ENCODE data around the gene NRG2. TPM values are rescaled to one million over a fixed set of nuclear protein-coding genes. Genes with fewer than 3 reads are reported as not detected.

Gene NRG2
- total RNA-seq, 1 experiment from 2014 or later: 1.8 TPM

- no peaks in the 10 kb centered on the region for H3K36me3 ChIP-seq (ENCODE audit: low read depth, low read length)
- DNase-seq: no peak
- no peak overlapping the region for H2AFZ ChIP-seq (ENCODE audit: low read length)
- TF ChIP-seq EZH2 (IDR thresholded peaks at IDR 0.05; ENCODE audit: low read length, unreplicated experiment): no peak
- TF ChIP-seq EZH2phosphoT487 (IDR thresholded peaks at IDR 0.05; ENCODE audit: borderline replicate concordance, low read length): no peak
- no peak for TF ChIP-seq CTCF (conservative IDR thresholded peaks at IDR 0.05; ENCODE audit: low read depth, low read length)
- H3K4me1 ChIP-seq (ENCODE audit: insufficient read depth, low read length): no peaks in the 10 kb centered on the region
- no peaks in the 10 kb centered on the region for H3F3A ChIP-seq (ENCODE audit: low read length, unreplicated experiment)
- H4K20me1 ChIP-seq (ENCODE audit: low read length): no peaks in the 10 kb centered on the region
- no peak overlapping the region for H3K27ac ChIP-seq (ENCODE audit: low read length)
- no peak overlapping the region for H3K4me3 ChIP-seq (ENCODE audit: low read length)
- H3K9me3 ChIP-seq (ENCODE audit: low read length): no peaks in the 10 kb centered on the region
- no TSS peak for BruUV-seq (replicated peaks)
- intact Hi-C loops (cut with micrococcal nuclease): no loop called here
- H3K79me2 ChIP-seq (ENCODE audit: low read length): no peaks in the 10 kb centered on the region
- no peak overlapping the region for H3K4me2 ChIP-seq (ENCODE audit: low read length)
- no peaks in the 10 kb centered on the region for H3K9me2 ChIP-seq (replicated peaks; ENCODE audit: low read length)
- H3K9ac ChIP-seq (ENCODE audit: low read length): no peak overlapping the region
- H3K27me3 ChIP-seq (ENCODE audit: low read length): no peaks in the 10 kb centered on the region
- ChIA-PET CTCF (no interaction called here), POLR2A (ENCODE audit: unreplicated experiment) (interaction anchor here (0.6 kb wide), 1 partner anchor 84 kb away, joined by 3 read pairs; no protein-coding TSS in a partner anchor)
- no peak for ATAC-seq
Observed at GRCh38 chr5:139910901-139911300, 132.2 kb downstream of the NRG2 start.

GRCh38 chr5:139910036-139910435 is 133.1 kb downstream of the NRG2 start:
- no peak for TF ChIP-seq EZH2phosphoT487 (IDR thresholded peaks at IDR 0.05; ENCODE audit: borderline replicate concordance, low read length)
- no peak for TF ChIP-seq EZH2 (IDR thresholded peaks at IDR 0.05; ENCODE audit: low read length, unreplicated experiment)
- no peak for TF ChIP-seq CTCF (conservative IDR thresholded peaks at IDR 0.05; ENCODE audit: low read depth, low read length)
- ChIA-PET CTCF (no interaction called here), POLR2A (ENCODE audit: unreplicated experiment) (no interaction called here)
- BruUV-seq (replicated peaks): no TSS peak
- Histone ChIP-seq H3K79me2 (ENCODE audit: low read length) (no peaks in the 10 kb centered on the region), H3K4me2 (ENCODE audit: low read length) (no peak overlapping the region), H4K20me1 (ENCODE audit: low read length) (no peaks in the 10 kb centered on the region), H3K9me2 (replicated peaks; ENCODE audit: low read length) (no peaks in the 10 kb centered on the region), H3K9ac (ENCODE audit: low read length) (no peak overlapping the region), H3K27ac (ENCODE audit: low read length) (no peak overlapping the region), H2AFZ (ENCODE audit: low read length) (no peak overlapping the region), H3F3A (ENCODE audit: low read length, unreplicated experiment) (no peaks in the 10 kb centered on the region), H3K27me3 (ENCODE audit: low read length) (no peaks in the 10 kb centered on the region), H3K4me3 (ENCODE audit: low read length) (no peak overlapping the region), H3K9me3 (ENCODE audit: low read length) (no peaks in the 10 kb centered on the region), H3K36me3 (ENCODE audit: low read depth, low read length) (no peaks in the 10 kb centered on the region), H3K4me1 (ENCODE audit: insufficient read depth, low read length) (no peaks in the 10 kb centered on the region)
- intact Hi-C loops (cut with micrococcal nuclease): no loop called here
- DNase-seq (no peak), ATAC-seq (no peak)

- Histone ChIP-seq H3K79me2 (ENCODE audit: low read length) (no peaks in the 10 kb centered on the region), H4K20me1 (ENCODE audit: low read length) (no peaks in the 10 kb centered on the region), H3K9ac (ENCODE audit: low read length) (no peak overlapping the region), H3K4me1 (ENCODE audit: insufficient read depth, low read length) (no peaks in the 10 kb centered on the region), H3K36me3 (ENCODE audit: low read depth, low read length) (no peaks in the 10 kb centered on the region), H3K4me3 (ENCODE audit: low read length) (no peak overlapping the region), H3K27ac (ENCODE audit: low read length) (no peak overlapping the region), H2AFZ (ENCODE audit: low read length) (no peak overlapping the region), H3K4me2 (ENCODE audit: low read length) (no peak overlapping the region), H3F3A (ENCODE audit: low read length, unreplicated experiment) (no peaks in the 10 kb centered on the region), H3K9me2 (replicated peaks; ENCODE audit: low read length) (no peaks in the 10 kb centered on the region), H3K27me3 (ENCODE audit: low read length) (0 out of 2 replicates have a peak, but pooled peaks cover 5% of the 10 kb centered on the region), H3K9me3 (ENCODE audit: low read length) (no peaks in the 10 kb centered on the region)
- ATAC-seq: no peak
- no peak for DNase-seq
- ChIA-PET POLR2A (ENCODE audit: unreplicated experiment) (no interaction called here), CTCF (no interaction called here)
- intact Hi-C loops (cut with micrococcal nuclease): no loop called here
- TF ChIP-seq EZH2phosphoT487 (IDR thresholded peaks at IDR 0.05; ENCODE audit: borderline replicate concordance, low read length) (no peak), CTCF (conservative IDR thresholded peaks at IDR 0.05; ENCODE audit: low read depth, low read length) (no peak), EZH2 (IDR thresholded peaks at IDR 0.05; ENCODE audit: low read length, unreplicated experiment) (no peak)
- no TSS peak for BruUV-seq (replicated peaks)
Observed at GRCh38 chr5:139908749-139909148, 134.3 kb downstream of the NRG2 start.

Measured in PC-3 (cell line).